ENCODE measurements around the gene SRSF7.

GRCh38 chr2:38722271-38723061 is 28.7 kb downstream of the SRSF7 start:
- TF ChIP-seq CTCF (IDR thresholded peaks at IDR 0.05) (no peak), POLR2A (IDR thresholded peaks at IDR 0.05) (no peak)
